Middle frontal gyrus (tissue), 1 donor: Measurements from ENCODE around the gene RAB9A.
"Not testable (repeated sequence)": the region's sequence is repeated elsewhere in the genome, so short reads cannot be mapped to it uniquely, and the experiment has no call there.

ENCODE experiments used
- DNase-seq: peaks from one replicate; pipeline ENCODE4 v3.0.0-alpha.2; 2015; ENCODE audit warnings: low spot score; ENCODE audit errors: extremely low spot score

Gene RAB9A

GRCh38 chrX:13688958-13689740 is at the start of gene RAB9A:
Gene RAB9A, plus strand, starts transcription at chrX:13689128. Its CDS starts 19,619 bp downstream, at chrX:13708747.
- peak; percentile 31 for DNase-seq

- DNase-seq: not testable (repeated sequence)
These were observed 47.2 kb upstream of the RAB9A start for GRCh38 chrX:13641684-13642083.

GRCh38 chrX:13645464-13646153 is 43.3 kb upstream of the RAB9A start:
- DNase-seq: no peak

GRCh38 chrX:13646154-13646549 is 42.8 kb upstream of the RAB9A start:
- no peak for DNase-seq

- no peak for DNase-seq
These were observed 41.2 kb upstream of the RAB9A start for GRCh38 chrX:13647709-13648212.

GRCh38 chrX:13648336-13648735 is 40.6 kb upstream of the RAB9A start:
- DNase-seq: not testable (repeated sequence)

GRCh38 chrX:13649838-13650237 is 39.1 kb upstream of the RAB9A start:
- no peak for DNase-seq

- DNase-seq: no peak
These were observed 38.6 kb upstream of the RAB9A start for GRCh38 chrX:13650318-13650717.

- DNase-seq: no peak
These were observed 37.8 kb upstream of the RAB9A start for GRCh38 chrX:13651150-13651549.

- no peak for DNase-seq
These were observed 36.6 kb upstream of the RAB9A start for GRCh38 chrX:13652287-13652793.

- peak; percentile 88 for DNase-seq
These were observed 35.9 kb upstream of the RAB9A start, which contains the start of gene TCEANC for GRCh38 chrX:13652850-13653693. Gene TCEANC, plus strand, starts transcription at chrX:13653141. Its CDS starts 9,368 bp downstream, at chrX:13662509.

GRCh38 chrX:13654116-13654515 is 34.8 kb upstream of the RAB9A start:
- no peak for DNase-seq

- no peak for DNase-seq
These were observed 33.3 kb upstream of the RAB9A start for GRCh38 chrX:13655674-13656073.

- DNase-seq: peak; percentile 36
These were observed 30.3 kb upstream of the RAB9A start for GRCh38 chrX:13658602-13659001.

GRCh38 chrX:13659063-13659462 is 29.9 kb upstream of the RAB9A start:
- DNase-seq: no peak

GRCh38 chrX:13661735-13662288 is 27.1 kb upstream of the RAB9A start:
- DNase-seq: no peak

GRCh38 chrX:13662355-13662791 is 26.6 kb upstream of the RAB9A start:
- DNase-seq: no peak

- DNase-seq: no peak
These were observed 24.9 kb upstream of the RAB9A start for GRCh38 chrX:13664020-13664419.

- DNase-seq: no peak
These were observed 22.1 kb upstream of the RAB9A start for GRCh38 chrX:13666836-13667235.

GRCh38 chrX:13667919-13668318 is 21.0 kb upstream of the RAB9A start:
- no peak for DNase-seq

- no peak for DNase-seq
These were observed 19.6 kb upstream of the RAB9A start for GRCh38 chrX:13669246-13669737.
